Calu3 (cell line): Measurements from ENCODE around the gene ZFAND6. TPM values are rescaled to one million over a fixed set of nuclear protein-coding genes. Genes with fewer than 3 reads are reported as not detected.

Experiments
- BruUV-seq: library from RNA; stranded (reverse); fragments of 400-500 nt; replicated peaks from 2 replicates; lab custom pipeline; 2021; lab: Mats Ljungman, UMichigan
- CTCF ChIA-PET: fragments of 300-600 bp; sonication (Branson Sonifier 250); formaldehyde crosslinking; loops from one replicate; lab custom pipeline; 2022; ENCODE audit warnings: antibody characterized with exemption; lab: Charles Lee
- DNase-seq: peaks from one replicate; pipeline ENCODE4 v3.0.0; 2022
- H3K27ac Mint-ChIP-seq: one replicate; pipeline ENCODE4 v1.8.0; 2022; ENCODE audit warnings: mixed read lengths; ENCODE audit not compliant: unreplicated experiment
- H3K27me3 Mint-ChIP-seq: one replicate; pipeline ENCODE4 v1.8.0; 2022; ENCODE audit warnings: mixed read lengths; ENCODE audit not compliant: unreplicated experiment
- H3K36me3 Mint-ChIP-seq: one replicate; pipeline ENCODE4 v1.8.0; 2022; ENCODE audit warnings: mild to moderate bottlenecking, moderate library complexity, mixed read lengths; ENCODE audit not compliant: insufficient read depth, unreplicated experiment
- H3K4me1 Mint-ChIP-seq: one replicate; pipeline ENCODE4 v1.8.0; 2022; ENCODE audit warnings: mild to moderate bottlenecking, low read depth, mixed read lengths; ENCODE audit not compliant: unreplicated experiment
- H3K4me3 Mint-ChIP-seq: one replicate; pipeline ENCODE4 v1.8.0; 2022; ENCODE audit warnings: mild to moderate bottlenecking, low read depth, moderate library complexity, mixed read lengths; ENCODE audit not compliant: unreplicated experiment
- H3K9me3 Mint-ChIP-seq: one replicate; pipeline ENCODE4 v1.8.0; 2022; ENCODE audit warnings: low read depth, mixed read lengths; ENCODE audit not compliant: unreplicated experiment
- intact Hi-C: fragments of 100-400 bp; cut with micrococcal nuclease; formaldehyde crosslinking; loops from one replicate; pipeline ENCODE4 v1.10.0; 2022; ENCODE audit not compliant: unreplicated experiment
- total RNA-seq: library from RNA; stranded (reverse); gene quantifications from 2 replicates; pipeline ENCODE4 v1.2.3, GENCODE V29; 2022
- TF ChIP-seq, protein P1 (sequence below): fragments of 200-600 bp; IDR thresholded peaks from one replicate; pipeline ENCODE4 v1.8.0; 2022; ENCODE audit warnings: antibody characterized with exemption; ENCODE audit not compliant: unreplicated experiment

The ZFAND6 gene
- total RNA-seq, 1 experiment from 2014 or later = 87.5 TPM

- Mint-ChIP-seq H3K4me3 (no peak overlapping the region), H3K36me3 (no peaks in the 10 kb centered on the region), H3K27me3 (no peaks in the 10 kb centered on the region), H3K4me1 (peaks cover 25% of the 10 kb centered on the region), H3K9me3 (peaks cover 2% of the 10 kb centered on the region), H3K27ac (no peak overlapping the region)
- TF ChIP-seq, protein P1, sequence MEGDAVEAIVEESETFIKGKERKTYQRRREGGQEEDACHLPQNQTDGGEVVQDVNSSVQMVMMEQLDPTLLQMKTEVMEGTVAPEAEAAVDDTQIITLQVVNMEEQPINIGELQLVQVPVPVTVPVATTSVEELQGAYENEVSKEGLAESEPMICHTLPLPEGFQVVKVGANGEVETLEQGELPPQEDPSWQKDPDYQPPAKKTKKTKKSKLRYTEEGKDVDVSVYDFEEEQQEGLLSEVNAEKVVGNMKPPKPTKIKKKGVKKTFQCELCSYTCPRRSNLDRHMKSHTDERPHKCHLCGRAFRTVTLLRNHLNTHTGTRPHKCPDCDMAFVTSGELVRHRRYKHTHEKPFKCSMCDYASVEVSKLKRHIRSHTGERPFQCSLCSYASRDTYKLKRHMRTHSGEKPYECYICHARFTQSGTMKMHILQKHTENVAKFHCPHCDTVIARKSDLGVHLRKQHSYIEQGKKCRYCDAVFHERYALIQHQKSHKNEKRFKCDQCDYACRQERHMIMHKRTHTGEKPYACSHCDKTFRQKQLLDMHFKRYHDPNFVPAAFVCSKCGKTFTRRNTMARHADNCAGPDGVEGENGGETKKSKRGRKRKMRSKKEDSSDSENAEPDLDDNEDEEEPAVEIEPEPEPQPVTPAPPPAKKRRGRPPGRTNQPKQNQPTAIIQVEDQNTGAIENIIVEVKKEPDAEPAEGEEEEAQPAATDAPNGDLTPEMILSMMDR = no peak
- no TSS peak for BruUV-seq
- CTCF ChIA-PET = no interaction called here
- intact Hi-C loops = no loop called here
- no peak for DNase-seq
Observed at GRCh38 chr15:80028937-80029336, 30.5 kb upstream of the ZFAND6 start.

DNA sequence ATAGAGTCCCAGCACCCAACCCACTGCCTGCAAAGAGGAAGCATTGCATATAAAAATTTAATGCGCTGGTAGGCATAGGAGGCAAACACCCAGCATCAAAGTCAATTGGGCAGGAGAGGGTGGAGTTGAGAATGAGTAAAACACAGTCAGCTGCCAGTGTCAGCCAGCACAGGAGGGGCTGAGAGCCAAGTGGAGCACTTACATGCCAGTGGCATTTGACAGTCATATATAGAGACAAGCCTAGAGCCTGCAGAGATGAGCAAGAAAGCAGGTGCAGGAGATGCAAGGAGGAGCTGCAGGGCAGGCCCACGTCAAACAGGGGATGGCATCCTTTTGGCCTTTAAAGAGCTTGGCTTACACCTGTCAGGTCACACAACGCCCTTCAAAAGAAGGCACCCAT, 27.6 kb upstream of the ZFAND6 start:
- Mint-ChIP-seq H3K4me1 (peaks cover 28% of the 10 kb centered on the region), H3K9me3 (peaks cover 2% of the 10 kb centered on the region), H3K27ac (no peak overlapping the region), H3K36me3 (no peaks in the 10 kb centered on the region), H3K27me3 (no peaks in the 10 kb centered on the region), H3K4me3 (no peak overlapping the region)
- BruUV-seq = no TSS peak
- CTCF ChIA-PET = interaction anchor here (0.6 to 0.7 kb wide), 2 partner anchors 20 to 37 kb away, joined by 3 read pairs; no protein-coding TSS in a partner anchor
- no peak for DNase-seq
- intact Hi-C loops = loop anchor here (2.0 kb wide), 1 partner anchor 27 kb away; the partner anchor contains the start of gene ZFAND6
- TF ChIP-seq, protein P1 = no peak

DNA sequence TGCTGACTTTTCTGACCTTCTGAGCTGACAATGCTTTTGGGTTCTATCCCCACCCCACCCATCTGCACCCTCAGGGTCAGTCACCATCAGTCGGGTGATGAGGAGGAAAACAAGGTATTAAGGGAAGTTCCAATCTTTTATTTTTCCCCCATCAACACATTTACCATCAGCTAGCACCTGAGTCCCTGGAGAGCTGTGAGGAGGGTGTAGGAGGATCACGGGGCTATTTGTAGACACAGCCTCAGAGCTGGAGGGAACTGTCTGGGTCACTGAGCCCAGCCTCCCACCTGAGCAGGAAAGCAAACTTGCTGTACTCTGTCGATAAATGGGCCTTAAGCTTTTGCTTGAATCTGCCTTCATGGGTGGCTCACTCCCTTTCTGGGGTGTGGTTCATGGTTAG, 24.8 kb upstream of the ZFAND6 start:
- intact Hi-C loops = no loop called here
- Mint-ChIP-seq H3K27me3 (no peaks in the 10 kb centered on the region), H3K4me1 (peaks cover 28% of the 10 kb centered on the region), H3K4me3 (no peak overlapping the region), H3K9me3 (peaks cover 6% of the 10 kb centered on the region), H3K36me3 (no peaks in the 10 kb centered on the region), H3K27ac (no peak overlapping the region)
- BruUV-seq = no TSS peak
- TF ChIP-seq, protein P1 = no peak
- no peak for DNase-seq
- CTCF ChIA-PET = no interaction called here

DNA sequence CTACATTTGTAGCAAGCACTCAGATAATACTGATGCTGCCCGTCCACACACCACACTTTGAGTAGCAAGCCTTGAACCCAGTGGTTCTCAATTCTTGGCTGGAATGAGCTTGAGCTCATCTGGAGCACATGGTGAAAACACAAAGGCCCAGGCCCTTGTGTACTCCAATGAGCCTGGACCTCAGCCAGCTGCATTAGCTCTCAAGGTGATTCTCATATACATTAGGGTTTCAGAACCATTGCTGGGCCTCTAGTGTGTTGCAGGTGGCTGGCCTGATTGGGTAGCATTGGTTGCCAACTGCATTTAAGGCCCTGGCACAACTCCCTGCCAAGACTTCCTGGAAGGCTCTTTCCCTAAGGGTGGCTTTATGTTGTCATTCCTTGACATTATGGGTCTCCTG, 23.4 kb upstream of the ZFAND6 start:
- no TSS peak for BruUV-seq
- no peaks in the 10 kb centered on the region for H3K27me3 Mint-ChIP-seq
- H3K9me3 Mint-ChIP-seq = peaks cover 3% of the 10 kb centered on the region
- no peak overlapping the region for H3K4me3 Mint-ChIP-seq
- H3K4me1 Mint-ChIP-seq = peaks cover 28% of the 10 kb centered on the region
- no peak for DNase-seq
- H3K27ac Mint-ChIP-seq = no peak overlapping the region
- intact Hi-C loops = no loop called here
- CTCF ChIA-PET = no interaction called here
- H3K36me3 Mint-ChIP-seq = no peaks in the 10 kb centered on the region
- TF ChIP-seq, protein P1 = no peak
